DMS53 treated with DMSO at 0.1 percent for 48 hours (cell line): ENCODE data around the gene GTF2A2.
"Not testable (repeated sequence)": the region's sequence is repeated elsewhere in the genome, so short reads cannot be mapped to it uniquely, and the experiment has no call there.

Experiments
- DNase-seq: peaks from one replicate; lab custom pipeline; 2025; ENCODE audit not compliant: unreplicated experiment; lab: John Stamatoyannopoulos, UW

GTF2A2 gene

DNA sequence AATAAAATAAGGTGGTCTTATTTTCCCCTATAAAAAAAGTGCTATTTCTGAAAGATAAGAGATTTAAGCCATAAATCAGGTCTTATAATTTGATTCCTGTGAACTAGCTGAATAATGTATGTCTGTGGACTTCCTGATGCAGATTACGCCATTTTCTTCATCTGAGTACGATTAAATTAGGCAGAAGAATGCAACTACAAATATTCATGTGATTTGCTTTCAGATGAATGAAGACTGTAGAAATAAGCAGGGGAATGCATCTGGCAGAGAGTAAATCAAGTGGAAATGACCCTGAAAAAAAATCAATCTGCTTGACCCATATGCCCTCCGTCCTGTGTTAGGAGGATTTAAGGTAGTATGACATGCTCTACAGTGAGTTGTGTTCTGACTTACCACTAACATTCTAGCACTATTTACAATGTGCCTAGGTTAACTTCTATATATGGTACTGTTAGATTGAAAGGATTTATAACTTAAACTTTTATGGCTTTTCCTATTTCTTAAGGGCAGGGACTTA lies 17.1 kb upstream of the GTF2A2 start:
- no peak for DNase-seq

- DNase-seq: no peak
Measured at GRCh38 chr15:59668556-59668955, 11.2 kb upstream of the GTF2A2 start.

DNA sequence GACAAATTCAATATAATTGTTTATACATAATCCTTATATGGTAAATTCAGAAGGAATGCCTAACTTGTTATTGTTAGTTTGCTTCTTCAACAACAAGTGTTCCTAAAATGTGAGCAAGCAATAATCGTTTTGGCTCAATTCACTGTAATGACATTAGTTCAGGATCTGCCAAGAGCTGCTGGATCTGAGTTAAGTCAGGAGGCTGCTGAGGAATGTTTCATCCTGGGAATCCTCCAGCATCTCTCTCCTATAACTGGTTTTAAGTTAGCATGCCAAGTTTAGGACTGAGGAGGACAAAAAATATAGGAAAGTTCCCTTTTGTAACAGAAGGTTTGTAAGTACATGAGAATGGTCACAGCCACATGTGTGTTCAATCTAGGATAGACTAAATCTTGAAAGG lies 4.9 kb upstream of the GTF2A2 start:
- DNase-seq: no peak

DNA sequence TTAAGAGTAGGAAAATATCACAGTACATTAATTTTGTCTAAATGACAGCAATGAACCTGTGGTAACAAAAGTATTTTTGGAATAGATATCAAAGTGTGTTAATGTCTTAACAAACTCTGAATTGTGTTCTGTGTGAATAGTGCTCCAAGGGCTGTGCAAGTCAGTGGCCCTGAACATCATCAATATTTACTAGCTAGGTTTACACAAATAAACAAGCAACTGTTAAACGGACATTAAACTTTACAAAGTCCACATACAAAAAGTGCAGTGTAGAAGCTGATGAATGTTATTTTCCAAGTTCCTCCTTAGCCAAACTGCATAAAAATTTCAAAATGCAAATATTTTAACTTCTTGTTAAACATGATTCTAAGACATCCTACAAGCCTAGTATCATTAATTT lies 2.1 kb upstream of the GTF2A2 start:
- no peak for DNase-seq

DNA sequence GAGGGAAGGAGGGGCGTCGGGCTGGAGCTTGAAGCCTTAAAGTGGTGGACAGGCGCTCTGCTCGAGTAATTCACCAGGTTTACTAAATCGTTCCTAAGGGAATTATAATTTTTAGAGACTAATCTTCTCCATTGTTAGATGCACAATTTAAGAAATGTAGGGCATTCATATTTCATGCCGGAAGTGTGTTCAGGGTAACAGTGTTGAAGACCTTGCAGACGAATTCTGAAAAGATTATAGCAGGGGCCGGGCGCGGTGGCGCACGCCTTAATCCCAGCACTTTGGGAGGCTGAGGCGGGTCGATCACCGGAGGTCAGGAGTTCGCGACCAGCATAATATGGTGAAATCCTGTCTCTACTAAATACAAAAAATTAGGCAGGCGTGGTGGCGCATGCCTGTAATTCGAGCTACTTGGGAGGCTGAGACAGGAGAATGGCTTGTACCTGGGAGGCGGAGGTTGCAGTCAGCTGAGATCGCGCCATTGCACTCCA lies 365 bp upstream of the GTF2A2 start:
- peak; percentile 75 for DNase-seq

DNA sequence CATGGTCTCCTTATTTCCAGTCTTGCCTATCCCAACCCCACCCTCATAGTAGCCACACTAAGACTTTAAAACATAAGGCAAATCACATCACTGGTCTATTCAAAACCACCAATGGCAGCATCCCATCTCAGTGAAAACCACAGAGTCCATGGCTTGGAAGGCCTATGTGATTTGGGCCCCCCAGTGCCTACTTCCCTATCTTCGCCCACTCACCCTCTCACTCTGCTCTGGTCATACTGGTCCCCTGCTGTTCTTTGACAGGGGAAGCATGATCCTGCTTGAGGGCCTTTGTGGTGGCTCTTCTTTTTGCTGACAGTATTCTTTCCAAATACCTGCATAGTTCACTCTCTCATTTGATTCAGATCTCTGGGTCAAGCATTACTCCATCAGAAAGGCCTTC lies 3.3 kb downstream of the GTF2A2 start:
- no peak for DNase-seq

DNA sequence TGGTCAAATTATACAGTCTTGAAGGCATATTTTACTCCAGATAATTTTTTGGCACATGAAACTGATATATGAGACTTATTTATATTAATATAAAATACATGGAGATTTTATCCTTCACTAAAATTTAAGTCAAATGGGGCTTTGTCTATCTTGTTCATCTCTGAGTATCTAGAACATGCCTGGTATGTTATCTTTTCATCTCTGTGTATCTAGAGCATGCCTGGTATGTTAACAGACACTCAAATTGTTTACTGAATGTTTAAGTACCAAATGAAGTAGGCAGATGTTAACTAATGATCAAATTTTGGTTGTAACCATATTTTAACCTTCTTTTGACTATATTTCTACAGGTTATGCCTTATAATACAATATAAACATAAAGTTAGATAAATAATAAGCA lies 7.7 kb downstream of the GTF2A2 start:
- DNase-seq: peak; percentile 3

GRCh38 chr15:59647085-59647484 lies 10.2 kb downstream of the GTF2A2 start:
- no peak for DNase-seq

GRCh38 chr15:59646277-59646676 lies 11.0 kb downstream of the GTF2A2 start:
- no peak for DNase-seq

DNA sequence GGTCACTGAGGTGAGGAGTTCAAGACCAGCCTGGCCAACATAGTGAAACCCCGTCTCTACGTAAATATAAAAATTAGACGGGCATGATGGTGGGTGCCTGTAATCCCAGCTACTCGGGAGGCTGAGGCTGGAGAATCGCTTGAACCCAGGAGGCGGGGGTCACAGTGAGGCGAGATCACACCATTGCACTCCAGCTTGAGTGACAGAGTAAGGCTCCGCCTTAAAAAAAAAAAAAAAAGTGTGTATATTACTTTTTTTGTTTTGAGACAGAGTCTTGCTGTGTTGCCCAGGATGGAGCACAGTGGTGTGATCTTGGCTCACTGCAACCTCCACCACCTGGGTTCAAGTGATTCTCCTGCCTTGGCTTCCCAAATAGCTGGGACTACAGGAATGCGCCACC lies 11.5 kb downstream of the GTF2A2 start:
- not testable (repeated sequence) for DNase-seq

GRCh38 chr15:59644756-59645155 lies 12.6 kb downstream of the GTF2A2 start:
- no peak for DNase-seq

DNA sequence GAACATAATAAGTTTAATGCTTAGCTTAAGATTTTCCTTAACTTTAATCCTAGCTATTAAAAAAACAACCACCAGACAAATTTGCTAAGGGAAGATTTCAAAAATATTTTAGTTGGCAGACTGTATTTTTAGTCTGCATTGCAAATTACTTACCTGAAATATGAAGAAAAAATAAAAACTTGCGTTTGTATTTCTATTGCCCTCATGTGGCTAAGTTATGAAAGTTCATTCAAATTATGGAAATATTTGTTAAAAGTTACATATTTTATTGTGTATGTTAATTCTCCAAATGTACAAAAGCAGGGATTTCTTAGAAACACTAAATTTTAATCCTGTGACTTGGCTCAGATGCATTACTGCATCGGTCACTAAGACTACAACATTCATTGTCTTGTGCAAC lies 15.0 kb downstream of the GTF2A2 start:
- no peak for DNase-seq

- DNase-seq: not testable (repeated sequence)
Measured at GRCh38 chr15:59637507-59637906, 19.8 kb downstream of the GTF2A2 start.

GRCh38 chr15:59636184-59636583 lies 21.1 kb downstream of the GTF2A2 start:
- no peak for DNase-seq

- no peak for DNase-seq
Measured at GRCh38 chr15:59632714-59633113, 24.6 kb downstream of the GTF2A2 start.

GRCh38 chr15:59622289-59622688 lies 35.0 kb downstream of the GTF2A2 start:
- DNase-seq: no peak

- no peak for DNase-seq
Measured at GRCh38 chr15:59618406-59618805, 38.9 kb downstream of the GTF2A2 start.

DNA sequence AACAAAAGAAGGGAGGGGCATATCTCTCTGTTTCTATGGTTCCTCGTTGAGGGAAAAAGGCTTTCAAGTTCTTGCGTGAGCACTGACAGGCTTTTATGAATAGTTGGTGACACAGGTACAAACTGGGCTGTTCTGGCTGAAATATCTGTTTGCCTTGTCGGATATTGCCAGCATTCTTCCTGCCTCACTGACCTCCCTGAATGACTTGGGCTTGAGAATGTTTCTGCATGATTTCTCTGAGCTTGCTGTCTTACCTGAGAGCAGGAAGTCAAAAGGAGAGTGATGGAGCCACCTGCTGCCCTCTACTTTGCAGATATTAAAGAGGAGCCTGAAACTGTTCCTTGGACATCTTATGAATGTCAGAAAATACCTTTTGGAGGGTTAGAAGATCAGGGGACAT lies 40.9 kb downstream of the GTF2A2 start:
- peak; percentile 82 for DNase-seq

GRCh38 chr15:59615661-59616060 lies 41.7 kb downstream of the GTF2A2 start:
- DNase-seq: no peak

- no peak for DNase-seq
Measured at GRCh38 chr15:59614153-59614552, 43.2 kb downstream of the GTF2A2 start.

DNA sequence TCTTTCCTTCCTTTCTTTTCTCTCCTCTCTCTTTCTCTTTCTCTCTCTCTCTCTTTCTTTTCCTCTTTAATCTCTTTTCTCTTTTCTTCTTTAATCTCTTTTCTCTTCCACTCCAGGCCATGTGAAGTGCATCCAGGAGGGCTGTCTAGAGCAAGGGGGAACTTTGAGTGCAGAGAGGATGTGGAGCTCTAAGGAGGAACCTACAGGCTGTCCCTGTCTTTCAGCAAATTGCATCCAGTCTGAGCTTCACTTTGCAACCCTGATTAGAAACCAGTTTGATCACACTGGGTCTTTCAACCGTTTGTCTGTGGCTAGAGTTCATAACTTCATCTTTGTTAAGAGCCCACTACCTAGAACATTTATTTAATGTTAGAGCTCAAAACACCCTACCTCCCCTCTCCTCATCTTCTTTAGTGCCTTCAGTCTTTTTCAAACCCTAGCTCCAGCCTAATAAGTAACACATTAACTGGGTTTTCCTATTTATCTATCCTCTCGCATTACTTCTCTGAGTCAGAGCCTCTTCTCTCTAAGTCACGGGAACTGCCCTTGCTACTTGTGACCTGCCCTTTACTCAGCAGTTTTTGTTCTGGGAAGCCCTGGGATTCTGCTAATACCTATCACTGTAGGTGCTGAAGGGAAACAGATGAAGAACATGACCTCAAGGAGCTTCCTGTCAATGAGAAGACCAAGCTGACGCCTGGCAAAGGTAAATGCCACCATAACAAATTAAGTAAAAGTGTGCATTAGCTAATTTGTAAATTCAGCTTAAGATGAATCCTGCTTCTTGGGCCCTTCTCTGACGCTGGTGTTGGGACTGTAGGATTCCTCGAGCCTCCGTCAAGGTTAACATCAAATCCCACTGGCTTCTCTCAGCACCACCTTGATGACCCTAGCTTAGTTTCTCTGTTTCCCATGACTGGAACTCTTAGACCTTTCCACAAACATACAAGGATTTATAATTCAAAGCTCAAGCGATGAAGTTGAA lies 45.7 kb downstream of the GTF2A2 start, which contains the start of gene GCNT3:
TSS of gene GCNT3 (plus strand) at position 508 of the 985 bp plus-strand sequence. CDS start 6,456 bp downstream, outside the sequence.
- peak; percentile 89 for DNase-seq
